Measurements from ENCODE around the gene FGF18.

Gene FGF18

DNA sequence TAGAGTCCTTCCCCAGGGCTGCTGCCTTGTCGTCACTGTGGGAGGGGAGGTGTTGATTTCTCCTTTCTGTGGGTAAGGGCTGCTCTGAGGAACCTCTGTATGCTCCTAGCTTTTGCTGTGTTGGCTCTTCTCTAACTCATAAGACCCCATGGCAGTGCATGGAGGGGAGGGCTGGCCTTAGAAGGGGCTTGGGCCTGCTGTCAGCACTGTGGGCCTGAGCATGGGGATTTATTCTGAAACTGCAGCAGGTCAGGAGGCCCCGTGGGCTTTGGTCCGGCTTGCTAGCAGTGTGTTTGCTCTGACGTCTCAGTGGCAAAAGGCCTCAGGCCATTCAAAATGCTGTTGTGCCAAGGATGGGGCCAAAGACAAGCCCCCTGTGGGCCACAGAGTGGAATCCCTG is 6.8 kb downstream of the FGF18 start:
- peaks cover 6% of the 10 kb centered on the region for H3K4me1 ChIP-seq (ENCODE audit: control insufficient read depth, low read depth, low read length)
- H3K27me3 ChIP-seq (ENCODE audit: control insufficient read depth, insufficient read depth, low read length), result peaks cover 20% of the 10 kb centered on the region
- no peak overlapping the region for H3K4me3 ChIP-seq (ENCODE audit: low read length)
- no peak overlapping the region for H3K9ac ChIP-seq (ENCODE audit: low read length)
- no peaks in the 10 kb centered on the region for H3K36me3 ChIP-seq (ENCODE audit: control insufficient read depth, low read depth, low read length)
- H3K27ac ChIP-seq (ENCODE audit: low read length), result no peak overlapping the region
- no peaks in the 10 kb centered on the region for H3K9me3 ChIP-seq (ENCODE audit: control insufficient read depth, low read depth, low read length)

DNA sequence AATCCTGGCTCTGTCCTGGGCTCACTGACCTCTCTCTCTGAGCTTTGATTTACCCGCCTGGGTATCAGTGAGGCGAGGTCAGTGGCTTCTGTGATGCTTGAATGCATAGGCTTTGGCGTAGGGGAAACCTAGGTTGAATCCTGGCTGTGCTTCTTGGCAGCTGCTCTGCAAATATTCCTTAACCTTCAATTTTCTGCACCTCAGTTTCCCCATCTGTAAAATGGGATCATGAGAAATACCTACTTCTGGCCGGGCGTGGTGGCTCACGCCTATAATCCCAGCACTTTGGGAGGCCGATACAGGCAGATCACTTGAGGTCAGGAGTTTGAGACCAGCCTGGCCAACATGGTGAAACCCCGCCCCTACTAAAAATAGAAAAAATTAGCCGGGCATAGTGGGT is 7.2 kb downstream of the FGF18 start:
- peaks cover 16% of the 10 kb centered on the region for H3K27me3 ChIP-seq (ENCODE audit: control insufficient read depth, insufficient read depth, low read length)
- no peak overlapping the region for H3K9ac ChIP-seq (ENCODE audit: low read length)
- H3K4me3 ChIP-seq (ENCODE audit: low read length), result no peak overlapping the region
- no peaks in the 10 kb centered on the region for H3K9me3 ChIP-seq (ENCODE audit: control insufficient read depth, low read depth, low read length)
- H3K36me3 ChIP-seq (ENCODE audit: control insufficient read depth, low read depth, low read length), result no peaks in the 10 kb centered on the region
- peaks cover 3% of the 10 kb centered on the region for H3K4me1 ChIP-seq (ENCODE audit: control insufficient read depth, low read depth, low read length)
- no peak overlapping the region for H3K27ac ChIP-seq (ENCODE audit: low read length)

DNA sequence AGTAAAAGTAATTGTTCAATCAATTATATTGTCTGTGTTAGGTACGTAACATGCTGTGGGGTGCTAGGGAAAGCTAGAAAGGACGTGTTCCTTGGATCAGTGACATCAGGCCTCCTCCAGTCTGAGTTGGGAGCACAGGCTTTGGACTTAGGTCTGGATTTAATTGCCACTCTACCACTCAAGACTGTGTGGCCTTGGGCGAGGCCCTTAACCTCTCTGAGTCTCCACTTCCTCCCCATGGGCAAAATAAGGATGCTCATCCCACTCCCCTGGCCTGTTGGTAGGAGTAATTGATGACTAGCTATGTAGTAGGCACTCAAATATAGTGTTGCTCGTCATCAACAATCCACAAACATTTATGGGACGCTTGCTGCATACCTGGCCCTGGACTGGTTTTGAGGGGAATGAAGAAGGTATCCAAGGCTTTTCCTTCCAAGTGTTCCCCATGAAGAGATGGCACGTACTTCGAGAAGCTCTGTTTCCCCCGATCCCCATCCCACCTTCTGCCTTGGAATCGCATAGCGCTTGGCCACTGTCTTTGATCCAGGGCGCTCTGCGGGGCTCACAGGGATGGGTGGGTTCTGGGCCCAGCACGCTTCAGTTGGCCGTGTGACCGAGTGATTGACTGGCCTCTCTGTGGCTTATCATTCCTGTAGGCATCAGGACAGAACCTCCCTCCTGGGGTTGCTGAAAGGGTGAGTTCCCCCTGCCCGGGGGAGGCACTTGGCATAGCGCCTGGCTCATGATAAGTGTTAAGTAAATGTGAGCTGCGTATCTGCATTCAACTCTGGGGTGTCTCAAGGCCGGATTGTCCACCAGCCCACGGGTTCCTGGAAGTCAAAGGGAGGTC is 8.1 kb downstream of the FGF18 start:
- Histone ChIP-seq H3K9ac (ENCODE audit: low read length) (no peak overlapping the region), H3K4me3 (ENCODE audit: low read length) (no peak overlapping the region), H3K36me3 (ENCODE audit: control insufficient read depth, low read depth, low read length) (no peaks in the 10 kb centered on the region), H3K27ac (ENCODE audit: low read length) (no peak overlapping the region), H3K27me3 (ENCODE audit: control insufficient read depth, insufficient read depth, low read length) (peaks cover 8% of the 10 kb centered on the region), H3K4me1 (ENCODE audit: control insufficient read depth, low read depth, low read length) (peaks cover 3% of the 10 kb centered on the region), H3K9me3 (ENCODE audit: control insufficient read depth, low read depth, low read length) (no peaks in the 10 kb centered on the region)

DNA sequence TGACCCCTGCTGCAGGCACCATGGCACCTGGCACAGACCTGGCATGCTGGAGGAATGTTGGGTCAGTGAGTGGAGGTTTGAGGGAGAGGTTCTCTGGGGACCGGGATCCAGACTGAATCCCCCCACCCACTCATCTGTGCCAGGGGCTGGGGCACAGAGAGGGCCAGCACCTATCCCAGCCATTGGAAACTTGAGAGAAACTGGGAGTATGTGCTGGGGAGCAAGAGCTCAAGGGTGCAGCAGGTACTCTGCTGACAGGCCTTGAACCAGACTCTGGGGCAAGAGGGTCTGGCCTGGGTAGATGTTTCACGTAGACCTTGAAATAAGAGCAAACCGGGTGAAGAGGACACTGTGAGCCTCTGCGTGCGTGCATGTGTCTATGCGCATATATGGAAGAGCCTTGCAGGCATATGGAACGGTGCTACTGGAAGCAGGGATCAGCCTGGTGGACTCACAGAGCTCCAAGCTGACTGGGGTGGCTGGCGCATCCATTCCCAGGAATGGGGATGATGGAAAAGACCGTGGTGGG is 8.8 kb downstream of the FGF18 start:
- H3K4me3 ChIP-seq (ENCODE audit: low read length), result no peak overlapping the region
- no peak overlapping the region for H3K9ac ChIP-seq (ENCODE audit: low read length)
- H3K4me1 ChIP-seq (ENCODE audit: control insufficient read depth, low read depth, low read length), result peaks cover 4% of the 10 kb centered on the region
- peaks cover under 1% of the 10 kb centered on the region for H3K27me3 ChIP-seq (ENCODE audit: control insufficient read depth, insufficient read depth, low read length)
- H3K9me3 ChIP-seq (ENCODE audit: control insufficient read depth, low read depth, low read length), result no peaks in the 10 kb centered on the region
- no peaks in the 10 kb centered on the region for H3K36me3 ChIP-seq (ENCODE audit: control insufficient read depth, low read depth, low read length)
- no peak overlapping the region for H3K27ac ChIP-seq (ENCODE audit: low read length)

DNA sequence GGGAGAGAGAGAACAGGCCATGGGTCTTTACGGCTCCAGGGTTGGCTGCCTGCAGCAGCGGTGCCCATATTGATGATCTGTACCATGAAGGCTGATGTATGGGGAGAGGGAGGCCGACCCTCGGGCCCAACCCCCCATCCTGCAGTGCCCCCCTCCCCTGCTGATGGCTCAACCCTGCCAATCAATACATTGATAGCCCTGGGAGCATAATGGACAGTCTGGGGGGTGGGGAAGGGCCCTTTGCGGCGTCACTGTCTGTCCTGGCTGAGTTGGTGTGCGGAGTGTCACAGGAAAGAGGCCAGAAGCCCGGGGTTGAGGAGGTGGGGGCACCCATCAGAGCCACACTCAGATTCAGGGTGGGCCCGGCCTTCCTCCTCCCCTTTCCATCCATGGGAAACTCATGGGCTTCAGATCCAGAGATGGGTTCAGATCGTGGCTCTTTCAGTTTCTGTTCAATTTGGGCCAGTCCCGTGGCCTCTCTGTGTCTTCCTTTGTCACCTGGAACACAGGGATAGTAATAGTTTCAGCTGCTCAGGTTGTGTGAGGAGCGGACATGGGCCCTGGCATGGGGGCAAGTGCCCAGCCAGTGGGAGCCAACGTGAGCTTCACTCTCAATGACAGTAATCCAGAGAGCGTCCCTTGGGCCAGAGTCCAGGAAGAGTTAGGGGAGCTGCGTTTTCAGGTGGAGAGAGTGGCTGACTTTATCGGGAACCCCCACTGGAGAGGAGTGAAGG is 9.5 kb downstream of the FGF18 start:
- Histone ChIP-seq H3K4me1 (ENCODE audit: control insufficient read depth, low read depth, low read length) (peaks cover 10% of the 10 kb centered on the region), H3K36me3 (ENCODE audit: control insufficient read depth, low read depth, low read length) (no peaks in the 10 kb centered on the region), H3K9me3 (ENCODE audit: control insufficient read depth, low read depth, low read length) (no peaks in the 10 kb centered on the region), H3K4me3 (ENCODE audit: low read length) (no peak overlapping the region), H3K9ac (ENCODE audit: low read length) (no peak overlapping the region), H3K27ac (ENCODE audit: low read length) (no peak overlapping the region), H3K27me3 (ENCODE audit: control insufficient read depth, insufficient read depth, low read length) (no peaks in the 10 kb centered on the region)

DNA sequence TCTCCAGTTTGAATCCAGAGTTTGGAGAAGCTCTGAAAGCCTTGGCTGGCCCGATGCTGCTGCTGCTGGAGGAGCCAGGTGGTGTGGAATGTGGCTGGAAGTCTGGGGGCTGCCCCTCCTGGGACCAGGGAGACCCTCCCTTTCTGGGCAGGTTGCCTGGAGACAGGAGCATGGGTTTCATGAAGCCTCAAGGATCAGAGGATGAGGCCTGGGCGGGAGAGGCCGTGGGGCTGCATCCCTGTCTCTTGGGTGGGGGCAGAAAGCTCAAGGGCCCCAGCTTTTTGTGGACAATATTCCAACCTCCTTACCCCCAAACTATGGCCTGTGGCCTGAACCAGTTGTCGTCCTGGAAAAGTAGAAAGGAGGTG is 10.1 kb downstream of the FGF18 start:
- Histone ChIP-seq H3K9me3 (ENCODE audit: control insufficient read depth, low read depth, low read length) (no peaks in the 10 kb centered on the region), H3K4me1 (ENCODE audit: control insufficient read depth, low read depth, low read length) (peaks cover 10% of the 10 kb centered on the region), H3K4me3 (ENCODE audit: low read length) (no peak overlapping the region), H3K27me3 (ENCODE audit: control insufficient read depth, insufficient read depth, low read length) (no peaks in the 10 kb centered on the region), H3K27ac (ENCODE audit: low read length) (no peak overlapping the region), H3K36me3 (ENCODE audit: control insufficient read depth, low read depth, low read length) (no peaks in the 10 kb centered on the region), H3K9ac (ENCODE audit: low read length) (no peak overlapping the region)

DNA sequence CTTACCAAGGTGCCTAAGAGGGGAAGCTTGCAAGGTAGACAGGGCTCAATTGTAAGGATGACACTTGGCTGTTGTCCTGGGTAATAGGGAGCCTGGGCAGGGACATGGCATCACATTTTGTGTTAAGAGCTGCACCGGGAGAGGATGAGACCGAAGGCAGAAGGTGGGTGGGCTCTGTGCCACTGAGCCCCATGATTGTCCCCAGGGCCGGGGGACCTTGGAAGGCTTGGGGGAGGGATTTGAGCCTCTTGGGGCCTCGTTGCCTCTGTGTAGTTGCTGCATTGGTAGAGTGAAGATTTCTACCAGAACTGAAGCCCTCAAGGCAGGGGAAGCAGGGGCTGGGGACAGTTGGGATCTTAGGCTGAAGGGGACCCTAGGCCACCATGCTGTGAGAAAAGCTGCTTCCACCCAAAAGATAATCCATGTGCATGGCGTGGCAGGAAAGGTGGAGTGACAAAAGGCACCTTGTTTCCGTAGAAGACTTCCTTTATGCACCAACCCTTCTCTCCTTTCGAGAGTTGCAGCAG is 11.9 kb downstream of the FGF18 start:
- no peaks in the 10 kb centered on the region for H3K36me3 ChIP-seq (ENCODE audit: control insufficient read depth, low read depth, low read length)
- no peak overlapping the region for H3K4me3 ChIP-seq (ENCODE audit: low read length)
- H3K27ac ChIP-seq (ENCODE audit: low read length), result no peak overlapping the region
- H3K9ac ChIP-seq (ENCODE audit: low read length), result no peak overlapping the region
- peaks cover 10% of the 10 kb centered on the region for H3K4me1 ChIP-seq (ENCODE audit: control insufficient read depth, low read depth, low read length)
- no peaks in the 10 kb centered on the region for H3K9me3 ChIP-seq (ENCODE audit: control insufficient read depth, low read depth, low read length)
- no peaks in the 10 kb centered on the region for H3K27me3 ChIP-seq (ENCODE audit: control insufficient read depth, insufficient read depth, low read length)

DNA sequence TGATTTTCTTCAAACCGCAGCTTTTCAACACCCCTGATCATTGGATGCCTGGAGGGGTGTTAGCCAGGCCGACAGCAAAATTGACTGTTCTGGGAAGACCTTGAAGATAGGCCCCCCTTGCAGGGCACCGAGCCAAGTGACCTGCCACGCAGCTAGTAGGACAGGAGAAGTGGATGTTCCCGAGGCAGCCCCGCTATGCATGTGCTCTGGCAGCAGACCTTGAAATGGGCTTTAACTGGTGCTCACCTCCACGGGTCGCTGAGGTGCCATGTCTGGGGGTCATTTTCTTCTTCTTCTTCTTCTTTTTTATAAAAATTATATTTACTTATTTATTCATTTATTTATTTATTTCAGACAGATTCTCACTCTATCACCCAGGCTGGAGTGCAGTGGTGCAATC is 12.6 kb downstream of the FGF18 start:
- no peaks in the 10 kb centered on the region for H3K9me3 ChIP-seq (ENCODE audit: control insufficient read depth, low read depth, low read length)
- no peak overlapping the region for H3K4me3 ChIP-seq (ENCODE audit: low read length)
- no peaks in the 10 kb centered on the region for H3K36me3 ChIP-seq (ENCODE audit: control insufficient read depth, low read depth, low read length)
- no peaks in the 10 kb centered on the region for H3K27me3 ChIP-seq (ENCODE audit: control insufficient read depth, insufficient read depth, low read length)
- no peak overlapping the region for H3K9ac ChIP-seq (ENCODE audit: low read length)
- peaks cover 10% of the 10 kb centered on the region for H3K4me1 ChIP-seq (ENCODE audit: control insufficient read depth, low read depth, low read length)
- no peak overlapping the region for H3K27ac ChIP-seq (ENCODE audit: low read length)

DNA sequence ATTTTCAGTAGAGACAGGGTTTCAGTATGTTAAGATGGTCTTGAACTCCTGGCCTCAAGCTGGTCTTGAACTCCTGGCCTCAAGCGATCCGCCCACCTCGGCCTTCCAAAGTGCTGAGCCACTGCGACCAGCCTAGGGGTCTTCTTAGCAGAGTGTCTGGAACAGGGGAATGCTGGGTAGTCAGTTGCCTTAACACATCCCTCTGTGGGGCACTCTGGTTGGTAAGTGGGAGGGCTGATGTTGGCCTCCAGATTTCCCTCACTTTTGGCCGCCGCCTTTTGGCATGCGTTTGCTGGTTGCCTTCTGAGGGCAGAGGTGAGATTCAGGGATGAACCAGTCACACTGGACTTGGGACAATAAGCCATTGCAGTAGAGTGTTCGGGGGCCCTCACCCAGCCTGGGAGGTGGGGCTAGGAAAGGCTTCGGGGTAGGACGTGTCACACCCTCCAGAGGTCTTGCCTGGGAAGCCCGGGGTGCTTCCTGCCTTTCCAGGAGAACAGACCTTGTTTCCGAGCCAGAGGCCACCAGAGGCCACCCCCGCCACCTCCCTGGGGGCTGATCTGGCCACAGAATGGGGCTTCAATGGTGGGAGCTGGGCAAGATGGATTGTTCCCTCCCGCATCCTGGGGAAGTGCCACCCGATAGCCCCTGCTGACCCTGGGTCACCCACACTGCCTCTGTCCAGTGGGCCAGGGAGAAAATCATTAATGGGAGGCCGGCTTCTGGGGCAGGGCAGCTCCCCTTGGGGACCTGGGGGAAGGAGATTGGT is 13.3 kb downstream of the FGF18 start:
- Histone ChIP-seq H3K4me1 (ENCODE audit: control insufficient read depth, low read depth, low read length) (peaks cover 10% of the 10 kb centered on the region), H3K36me3 (ENCODE audit: control insufficient read depth, low read depth, low read length) (no peaks in the 10 kb centered on the region), H3K27me3 (ENCODE audit: control insufficient read depth, insufficient read depth, low read length) (no peaks in the 10 kb centered on the region), H3K4me3 (ENCODE audit: low read length) (no peak overlapping the region), H3K27ac (ENCODE audit: low read length) (no peak overlapping the region), H3K9me3 (ENCODE audit: control insufficient read depth, low read depth, low read length) (no peaks in the 10 kb centered on the region), H3K9ac (ENCODE audit: low read length) (no peak overlapping the region)

DNA sequence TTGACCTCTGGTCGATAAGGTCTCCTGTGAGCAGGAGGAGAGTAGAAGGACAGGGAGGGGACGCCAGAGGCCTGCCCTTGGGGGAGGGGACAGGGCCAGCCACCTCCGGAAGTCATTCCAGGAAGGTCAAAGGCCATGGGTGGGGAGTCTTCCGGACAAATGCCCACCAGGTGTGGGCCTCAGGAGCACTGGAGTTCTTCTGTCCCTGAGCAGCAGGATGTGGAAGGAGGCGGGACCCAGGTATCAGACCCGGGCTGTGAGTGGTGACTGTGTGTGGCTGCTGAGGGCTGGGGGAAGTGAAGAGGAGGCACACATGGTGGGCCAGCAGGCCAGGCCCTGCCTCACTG is 13.9 kb downstream of the FGF18 start:
- H3K36me3 ChIP-seq (ENCODE audit: control insufficient read depth, low read depth, low read length), result no peaks in the 10 kb centered on the region

DNA sequence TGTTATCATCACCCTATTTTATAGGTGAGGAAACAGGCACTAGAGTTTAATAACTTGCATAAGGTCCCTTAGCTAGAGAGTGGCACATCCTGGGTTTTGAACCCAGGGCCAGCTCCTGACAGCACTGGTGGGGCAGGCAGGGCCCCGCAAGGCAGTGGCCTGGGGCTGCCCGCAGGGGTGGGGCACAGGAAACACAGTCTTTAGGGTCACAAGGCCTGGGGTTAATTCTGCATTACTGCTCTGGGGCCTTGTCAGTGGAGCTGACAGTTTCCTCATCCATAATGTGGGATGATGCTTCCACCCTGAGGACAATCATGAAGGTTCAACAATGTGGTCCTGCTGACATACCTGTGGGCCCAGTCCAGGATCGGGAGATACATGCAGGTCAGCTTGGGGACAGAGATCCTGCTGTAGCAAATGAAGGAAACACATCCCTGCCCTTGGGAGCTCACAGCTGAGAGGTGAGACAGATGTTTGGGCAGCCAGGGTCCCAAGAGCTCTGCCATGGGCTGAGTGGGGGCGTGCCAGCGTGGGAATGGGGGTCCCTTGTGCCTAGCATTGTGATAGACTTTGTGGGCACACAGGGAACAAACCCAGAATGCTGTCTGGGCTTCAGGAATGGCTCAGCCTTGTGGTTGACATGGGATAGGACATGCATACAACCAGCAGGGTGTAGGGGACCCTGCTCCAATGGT is 14.7 kb downstream of the FGF18 start:
- H3K4me1 ChIP-seq (ENCODE audit: control insufficient read depth, low read depth, low read length), result peaks cover 17% of the 10 kb centered on the region

More for the DNA sequence above, 13.9 kb downstream of the FGF18 start:
- no peaks in the 10 kb centered on the region for H3K27me3 ChIP-seq (ENCODE audit: control insufficient read depth, insufficient read depth, low read length)
- peaks cover 10% of the 10 kb centered on the region for H3K4me1 ChIP-seq (ENCODE audit: control insufficient read depth, low read depth, low read length)
- no peak overlapping the region for H3K27ac ChIP-seq (ENCODE audit: low read length)
- no peaks in the 10 kb centered on the region for H3K9me3 ChIP-seq (ENCODE audit: control insufficient read depth, low read depth, low read length)
- H3K9ac ChIP-seq (ENCODE audit: low read length), result no peak overlapping the region
- no peak overlapping the region for H3K4me3 ChIP-seq (ENCODE audit: low read length)

More for the DNA sequence above, 14.7 kb downstream of the FGF18 start:
- no peak overlapping the region for H3K27ac ChIP-seq (ENCODE audit: low read length)
- H3K27me3 ChIP-seq (ENCODE audit: control insufficient read depth, insufficient read depth, low read length), result no peaks in the 10 kb centered on the region
- H3K9me3 ChIP-seq (ENCODE audit: control insufficient read depth, low read depth, low read length), result no peaks in the 10 kb centered on the region
- H3K9ac ChIP-seq (ENCODE audit: low read length), result no peak overlapping the region
- no peak overlapping the region for H3K4me3 ChIP-seq (ENCODE audit: low read length)
- H3K36me3 ChIP-seq (ENCODE audit: control insufficient read depth, low read depth, low read length), result no peaks in the 10 kb centered on the region

Measured in iPS-18a (cell line).